RWPE2 (cell line): Measurements from ENCODE around the gene SEC61A2.

Experiments used
- ATAC-seq: fragments of 200-7000 bp; cut with Tn5 transposase; 3 replicates; pipeline ENCODE4 v1.9.1; 2021; ENCODE audit warnings: low read depth
- DNase-seq: peaks from one replicate; pipeline ENCODE4 v3.0.0-alpha.2; 2020; ENCODE audit warnings: low spot score
- H3K27ac ChIP-seq: fragments of 450-650 bp; 2 replicates; pipeline ENCODE4 v1.5.1; 2017; ENCODE audit warnings: mild to moderate bottlenecking; ENCODE audit not compliant: poor library complexity, severe bottlenecking
- H3K27me3 ChIP-seq: fragments of 250-450 bp; sonication (Bioruptor Pico); 2 replicates; pipeline ENCODE4 v1.5.1; 2021; ENCODE audit warnings: mild to moderate bottlenecking, moderate library complexity; ENCODE audit not compliant: insufficient read depth, poor library complexity, severe bottlenecking
- H3K36me3 ChIP-seq: fragments of 250-450 bp; sonication (Bioruptor Pico); 2 replicates; pipeline ENCODE4 v1.5.1; 2020; ENCODE audit warnings: low read depth, mild to moderate bottlenecking, moderate library complexity
- H3K4me1 ChIP-seq: fragments of 250-450 bp; sonication (Bioruptor Pico); 2 replicates; pipeline ENCODE4 v1.5.1; 2021; ENCODE audit warnings: mild to moderate bottlenecking, moderate library complexity; ENCODE audit not compliant: insufficient read depth, poor library complexity, severe bottlenecking
- H3K4me3 ChIP-seq: fragments of 250-450 bp; sonication (Bioruptor Pico); 2 replicates; pipeline ENCODE4 v1.5.1; 2021; ENCODE audit warnings: mild to moderate bottlenecking, moderate library complexity; ENCODE audit not compliant: severe bottlenecking
- H3K9me3 ChIP-seq: fragments of 250-450 bp; sonication (Bioruptor Pico); 2 replicates; pipeline ENCODE4 v1.5.1; 2021; ENCODE audit warnings: mild to moderate bottlenecking, moderate library complexity; ENCODE audit not compliant: severe bottlenecking
- CTCF ChIP-seq: fragments of 450-650 bp; IDR thresholded peaks from one replicate; pipeline ENCODE4 v1.5.1; 2017; ENCODE audit warnings: mild to moderate bottlenecking, moderate library complexity; ENCODE audit not compliant: poor library complexity, severe bottlenecking

SEC61A2 gene

DNA sequence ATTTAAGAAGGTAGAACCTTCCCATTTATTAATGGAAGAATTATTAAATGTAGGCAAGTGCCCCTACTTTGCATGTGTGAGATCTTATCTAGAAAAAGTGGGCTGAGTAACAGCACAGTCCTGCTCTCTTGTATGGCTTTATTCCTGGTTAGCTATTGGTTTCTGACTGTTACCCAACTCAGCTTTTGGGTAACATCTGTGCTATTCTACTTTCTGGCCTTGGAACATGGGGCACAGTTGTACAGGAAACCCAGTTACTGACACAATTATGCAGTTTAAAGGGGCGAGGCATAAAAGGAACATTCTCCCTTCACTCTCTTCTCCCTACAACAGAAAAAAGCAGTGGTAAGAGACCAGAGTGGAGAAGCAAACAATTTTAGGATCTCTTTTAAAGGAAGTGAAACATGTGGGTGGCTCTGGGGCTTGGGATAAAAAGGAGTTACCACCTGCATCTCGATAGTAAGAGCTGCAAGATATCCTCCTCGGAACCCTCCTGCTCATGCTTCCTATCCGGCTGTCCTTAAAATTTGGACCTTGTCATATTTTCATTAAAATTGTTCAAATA, 50.2 kb downstream of the SEC61A2 start:
- Histone ChIP-seq H3K4me3 (no peak overlapping the region), H3K27me3 (no peaks in the 10 kb centered on the region), H3K36me3 (peaks cover 88% of the 10 kb centered on the region), H3K9me3 (no peaks in the 10 kb centered on the region), H3K4me1 (no peaks in the 10 kb centered on the region), H3K27ac (no peak overlapping the region)
- no peak for DNase-seq
- TF ChIP-seq CTCF = no peak
- no peak for ATAC-seq

DNA sequence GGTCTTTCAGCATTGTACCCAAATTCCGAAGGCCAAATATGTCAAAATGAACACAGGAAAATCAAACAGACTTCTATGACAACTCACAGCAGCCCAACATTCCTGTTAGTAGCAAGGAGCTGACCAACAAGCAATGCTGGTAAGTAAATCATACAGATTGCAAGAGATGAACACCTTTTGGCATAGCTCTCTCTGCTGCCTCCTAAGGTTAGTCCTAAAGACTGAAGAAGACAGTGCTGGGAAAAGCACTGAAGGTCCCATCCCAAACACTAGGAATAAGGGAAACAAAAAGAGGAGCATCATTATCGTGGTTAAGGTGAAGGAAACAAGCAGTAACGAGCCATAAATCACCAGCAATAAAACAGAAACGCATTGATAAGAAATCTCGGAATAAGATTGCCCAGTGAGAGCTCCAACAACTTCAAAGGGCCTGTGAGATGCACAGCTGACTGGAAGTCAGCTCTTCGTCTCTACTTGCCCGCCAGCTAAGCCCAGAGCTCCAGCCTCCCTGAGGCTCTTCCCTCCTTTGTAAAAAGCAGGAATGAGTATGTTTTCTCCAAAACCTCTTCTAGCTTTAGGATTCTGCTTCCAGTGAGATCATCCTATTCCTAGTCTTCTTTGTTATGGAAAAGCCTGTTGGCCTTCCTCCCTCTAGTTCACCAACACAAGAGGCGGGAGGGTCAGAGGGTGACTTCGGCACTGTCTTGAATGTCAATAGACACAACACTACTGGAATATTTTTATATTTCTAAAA, 50.9 kb downstream of the SEC61A2 start:
- H3K36me3 ChIP-seq = peaks cover 88% of the 10 kb centered on the region
- ATAC-seq (no peak), DNase-seq (no peak)
- H3K4me1 ChIP-seq = no peaks in the 10 kb centered on the region
- H3K4me3 ChIP-seq = no peak overlapping the region
- H3K9me3 ChIP-seq = no peaks in the 10 kb centered on the region
- TF ChIP-seq CTCF = no peak
- H3K27ac ChIP-seq = no peak overlapping the region
- no peaks in the 10 kb centered on the region for H3K27me3 ChIP-seq

GRCh38 chr10:12181065-12181775, 51.7 kb downstream of the SEC61A2 start:
- no peak for TF ChIP-seq CTCF
- H3K27me3 ChIP-seq = no peaks in the 10 kb centered on the region
- H3K4me1 ChIP-seq = no peaks in the 10 kb centered on the region
- ATAC-seq = 0 out of 3 replicates have a peak, but pooled peaks have one; percentile 44
- no peak for DNase-seq
- peaks cover 88% of the 10 kb centered on the region for H3K36me3 ChIP-seq
- H3K4me3 ChIP-seq = no peak overlapping the region
- no peaks in the 10 kb centered on the region for H3K9me3 ChIP-seq
- H3K27ac ChIP-seq = no peak overlapping the region

GRCh38 chr10:12184165-12184564, 54.7 kb downstream of the SEC61A2 start:
- Histone ChIP-seq H3K36me3 (peaks cover 76% of the 10 kb centered on the region), H3K27ac (no peak overlapping the region), H3K9me3 (no peaks in the 10 kb centered on the region), H3K27me3 (no peaks in the 10 kb centered on the region), H3K4me1 (no peaks in the 10 kb centered on the region), H3K4me3 (no peak overlapping the region)
- ATAC-seq = no peak
- no peak for DNase-seq
- TF ChIP-seq CTCF = no peak
